Osteocyte (in vitro differentiated cells): Measurements from ENCODE around the gene HMGCLL1. TPM values are rescaled to one million over a fixed set of nuclear protein-coding genes. Genes with fewer than 3 reads are reported as not detected.
A peak's percentile ranks its signal among the peaks of the same experiment; 100 is the strongest.

Experiments
- DNase-seq: peaks from one replicate; pipeline ENCODE4 v3.0.0; 2021; ENCODE audit warnings: mixed read lengths; ENCODE audit not compliant: unreplicated experiment; ENCODE audit errors: extremely low spot score
- H3K27ac Mint-ChIP-seq: one replicate; pipeline ENCODE4 v1.8.0; 2021; ENCODE audit warnings: mild to moderate bottlenecking, mixed read lengths; ENCODE audit not compliant: unreplicated experiment
- H3K27me3 Mint-ChIP-seq: one replicate; pipeline ENCODE4 v1.8.0; 2021; ENCODE audit warnings: mixed read lengths; ENCODE audit not compliant: unreplicated experiment
- H3K36me3 Mint-ChIP-seq: one replicate; pipeline ENCODE4 v1.8.0; 2021; ENCODE audit warnings: mixed read lengths; ENCODE audit not compliant: unreplicated experiment
- H3K4me1 Mint-ChIP-seq: one replicate; pipeline ENCODE4 v1.8.0; 2021; ENCODE audit warnings: mixed read lengths; ENCODE audit not compliant: unreplicated experiment
- H3K4me3 Mint-ChIP-seq: one replicate; pipeline ENCODE4 v1.8.0; 2021; ENCODE audit warnings: mild to moderate bottlenecking, moderate library complexity, mixed read lengths; ENCODE audit not compliant: unreplicated experiment
- H3K9me3 Mint-ChIP-seq: one replicate; pipeline ENCODE4 v1.8.0; 2021; ENCODE audit warnings: mixed read lengths; ENCODE audit not compliant: unreplicated experiment
- total RNA-seq: library from RNA; stranded (reverse); gene quantifications from 2 replicates; pipeline ENCODE4 v1.2.1, GENCODE V29; 2021
- TF ChIP-seq, protein P1 (sequence below): fragments of 200-600 bp; sonication (generic); IDR thresholded peaks from 2 replicates; pipeline ENCODE4 v1.5.0; 2021; ENCODE audit warnings: antibody characterized with exemption, mild to moderate bottlenecking, moderate library complexity

Gene HMGCLL1
- total RNA-seq, 1 donor from 2014 or later = not detected

- H3K27ac Mint-ChIP-seq = no peak overlapping the region
- H3K4me1 Mint-ChIP-seq = peaks cover 3% of the 10 kb centered on the region
- H3K27me3 Mint-ChIP-seq = peaks cover 28% of the 10 kb centered on the region
- H3K4me3 Mint-ChIP-seq = no peak overlapping the region
- no peaks in the 10 kb centered on the region for H3K9me3 Mint-ChIP-seq
- TF ChIP-seq, protein P1, sequence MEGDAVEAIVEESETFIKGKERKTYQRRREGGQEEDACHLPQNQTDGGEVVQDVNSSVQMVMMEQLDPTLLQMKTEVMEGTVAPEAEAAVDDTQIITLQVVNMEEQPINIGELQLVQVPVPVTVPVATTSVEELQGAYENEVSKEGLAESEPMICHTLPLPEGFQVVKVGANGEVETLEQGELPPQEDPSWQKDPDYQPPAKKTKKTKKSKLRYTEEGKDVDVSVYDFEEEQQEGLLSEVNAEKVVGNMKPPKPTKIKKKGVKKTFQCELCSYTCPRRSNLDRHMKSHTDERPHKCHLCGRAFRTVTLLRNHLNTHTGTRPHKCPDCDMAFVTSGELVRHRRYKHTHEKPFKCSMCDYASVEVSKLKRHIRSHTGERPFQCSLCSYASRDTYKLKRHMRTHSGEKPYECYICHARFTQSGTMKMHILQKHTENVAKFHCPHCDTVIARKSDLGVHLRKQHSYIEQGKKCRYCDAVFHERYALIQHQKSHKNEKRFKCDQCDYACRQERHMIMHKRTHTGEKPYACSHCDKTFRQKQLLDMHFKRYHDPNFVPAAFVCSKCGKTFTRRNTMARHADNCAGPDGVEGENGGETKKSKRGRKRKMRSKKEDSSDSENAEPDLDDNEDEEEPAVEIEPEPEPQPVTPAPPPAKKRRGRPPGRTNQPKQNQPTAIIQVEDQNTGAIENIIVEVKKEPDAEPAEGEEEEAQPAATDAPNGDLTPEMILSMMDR = no peak
- no peaks in the 10 kb centered on the region for H3K36me3 Mint-ChIP-seq
- no peak for DNase-seq
These were observed 42.5 kb downstream of the HMGCLL1 start for GRCh38 chr6:55536391-55536956.

DNA sequence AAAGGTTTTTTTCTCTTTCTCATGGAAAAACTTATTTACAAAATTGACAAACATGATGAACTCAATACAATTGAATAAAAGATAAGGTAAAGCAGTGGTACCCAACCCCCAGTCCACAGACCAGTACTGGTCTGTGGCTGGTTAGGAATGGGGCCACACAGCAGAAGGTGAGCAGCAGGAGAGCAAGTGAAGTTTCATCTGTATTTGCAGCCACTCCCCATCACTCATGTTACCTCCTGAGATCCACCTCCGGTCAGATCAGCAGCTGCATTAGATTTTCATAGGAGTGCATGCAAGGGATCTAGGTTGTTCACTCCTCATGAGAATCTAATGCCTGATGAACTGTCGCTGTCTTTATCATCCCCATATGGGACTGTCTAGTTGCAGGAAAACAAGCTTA lies 47.5 kb downstream of the HMGCLL1 start:
- Mint-ChIP-seq H3K36me3 (no peaks in the 10 kb centered on the region), H3K4me3 (no peak overlapping the region), H3K27me3 (peaks cover 15% of the 10 kb centered on the region), H3K27ac (no peak overlapping the region), H3K4me1 (peaks cover 1% of the 10 kb centered on the region), H3K9me3 (no peaks in the 10 kb centered on the region)
- DNase-seq = no peak
- TF ChIP-seq, protein P1 = no peak

DNA sequence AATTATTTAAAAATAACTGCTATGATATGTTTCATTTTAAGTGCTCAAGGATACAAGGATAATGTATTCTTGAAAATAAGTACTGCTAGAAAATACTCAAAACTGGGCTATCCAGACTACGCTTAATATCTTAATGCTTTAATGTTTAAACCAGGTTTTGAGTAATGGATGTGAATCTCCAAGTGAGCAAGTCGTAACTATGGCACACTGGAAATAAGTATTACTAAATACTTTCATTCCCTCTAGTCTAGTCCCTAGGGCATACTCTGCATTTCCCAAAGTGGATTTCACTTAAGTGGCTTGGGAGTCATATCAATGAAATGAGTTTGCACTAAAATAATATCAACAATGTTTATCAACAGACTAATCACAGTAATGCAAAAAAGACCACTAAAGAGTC lies 48.1 kb downstream of the HMGCLL1 start:
- Mint-ChIP-seq H3K36me3 (no peaks in the 10 kb centered on the region), H3K9me3 (no peaks in the 10 kb centered on the region), H3K4me3 (no peak overlapping the region), H3K4me1 (no peaks in the 10 kb centered on the region), H3K27me3 (peaks cover 14% of the 10 kb centered on the region), H3K27ac (no peak overlapping the region)
- DNase-seq = no peak
- TF ChIP-seq, protein P1 = no peak

GRCh38 chr6:55528624-55529023 lies 50.4 kb downstream of the HMGCLL1 start:
- Mint-ChIP-seq H3K36me3 (no peaks in the 10 kb centered on the region), H3K4me1 (no peaks in the 10 kb centered on the region), H3K9me3 (no peaks in the 10 kb centered on the region), H3K4me3 (no peak overlapping the region), H3K27me3 (no peaks in the 10 kb centered on the region), H3K27ac (no peak overlapping the region)
- TF ChIP-seq, protein P1 = peak; percentile 44
- DNase-seq = no peak

DNA sequence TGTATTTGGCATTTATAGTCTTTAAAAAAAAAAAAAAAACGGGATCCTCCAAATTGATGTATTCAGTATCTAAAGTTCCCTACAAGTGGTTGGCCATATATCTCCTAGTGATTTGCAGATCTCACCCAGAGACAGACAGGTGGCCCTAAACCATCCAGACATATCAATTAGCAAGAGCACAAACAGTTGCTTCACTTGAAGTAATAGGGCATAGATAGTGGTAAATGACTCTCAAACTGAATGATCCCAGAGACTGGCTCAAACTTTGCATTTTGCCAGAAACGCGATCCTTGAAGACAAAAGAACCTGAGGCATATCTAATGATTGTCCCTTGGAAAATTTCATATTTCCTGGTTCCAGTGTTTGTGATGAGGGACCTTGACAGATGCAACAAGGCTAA lies 54.6 kb downstream of the HMGCLL1 start:
- no peak overlapping the region for H3K27ac Mint-ChIP-seq
- no peak overlapping the region for H3K4me3 Mint-ChIP-seq
- no peak for DNase-seq
- TF ChIP-seq, protein P1 = no peak
- H3K36me3 Mint-ChIP-seq = no peaks in the 10 kb centered on the region
- no peaks in the 10 kb centered on the region for H3K4me1 Mint-ChIP-seq
- H3K9me3 Mint-ChIP-seq = no peaks in the 10 kb centered on the region
- H3K27me3 Mint-ChIP-seq = no peaks in the 10 kb centered on the region
